ENCODE measurements around the gene MCOLN1. TPM values are rescaled to one million over a fixed set of nuclear protein-coding genes. Genes with fewer than 3 reads are reported as not detected.

Gene MCOLN1
- total RNA-seq, 4 donors from 2014 or later: 24.5 to 41.1 (median 31.9) TPM

- ATAC-seq (ENCODE audit: low FRiP score): no peak
- TF ChIP-seq CTCF (IDR thresholded peaks at IDR 0.05): no peak
- no peak for DNase-seq (ENCODE audit: low spot score)
These were observed 2.1 kb downstream of the MCOLN1 start for GRCh38 chr19:7524523-7524922.

- no peak for TF ChIP-seq CTCF (IDR thresholded peaks at IDR 0.05)
- DNase-seq (ENCODE audit: low spot score) (no peak), ATAC-seq (ENCODE audit: low FRiP score) (no peak)
These were observed 2.7 kb downstream of the MCOLN1 start for GRCh38 chr19:7524992-7525739.

- TF ChIP-seq CTCF (IDR thresholded peaks at IDR 0.05): no peak
- no peak for ATAC-seq (ENCODE audit: low FRiP score)
- no peak for DNase-seq (ENCODE audit: low spot score)
These were observed 3.9 kb downstream of the MCOLN1 start for GRCh38 chr19:7526059-7526929.

- ATAC-seq (ENCODE audit: low FRiP score) (no peak), DNase-seq (ENCODE audit: low spot score) (no peak)
- no peak for TF ChIP-seq CTCF (IDR thresholded peaks at IDR 0.05)
These were observed 5.2 kb downstream of the MCOLN1 start for GRCh38 chr19:7527516-7528191.

- no peak for TF ChIP-seq CTCF (IDR thresholded peaks at IDR 0.05)
- DNase-seq (ENCODE audit: low spot score) (no peak), ATAC-seq (ENCODE audit: low FRiP score) (no peak)
These were observed 5.7 kb downstream of the MCOLN1 start for GRCh38 chr19:7528192-7528519.

GRCh38 chr19:7528522-7529245, 6.3 kb downstream of the MCOLN1 start:
- DNase-seq (ENCODE audit: low spot score) (no peak), ATAC-seq (ENCODE audit: low FRiP score) (no peak)
- TF ChIP-seq CTCF (IDR thresholded peaks at IDR 0.05): no peak

Measured in omental fat pad (tissue), 4 donors.